ENCODE data around the gene DPF3.
"Not testable (repeated sequence)": the region's sequence is repeated elsewhere in the genome, so short reads cannot be mapped to it uniquely, and the experiment has no call there.

DPF3 gene

GRCh38 chr14:72878746-72879145 is 15.2 kb downstream of the DPF3 start:
- no peak for DNase-seq

GRCh38 chr14:72876710-72877063 is 17.2 kb downstream of the DPF3 start:
- no peak for DNase-seq

DNA sequence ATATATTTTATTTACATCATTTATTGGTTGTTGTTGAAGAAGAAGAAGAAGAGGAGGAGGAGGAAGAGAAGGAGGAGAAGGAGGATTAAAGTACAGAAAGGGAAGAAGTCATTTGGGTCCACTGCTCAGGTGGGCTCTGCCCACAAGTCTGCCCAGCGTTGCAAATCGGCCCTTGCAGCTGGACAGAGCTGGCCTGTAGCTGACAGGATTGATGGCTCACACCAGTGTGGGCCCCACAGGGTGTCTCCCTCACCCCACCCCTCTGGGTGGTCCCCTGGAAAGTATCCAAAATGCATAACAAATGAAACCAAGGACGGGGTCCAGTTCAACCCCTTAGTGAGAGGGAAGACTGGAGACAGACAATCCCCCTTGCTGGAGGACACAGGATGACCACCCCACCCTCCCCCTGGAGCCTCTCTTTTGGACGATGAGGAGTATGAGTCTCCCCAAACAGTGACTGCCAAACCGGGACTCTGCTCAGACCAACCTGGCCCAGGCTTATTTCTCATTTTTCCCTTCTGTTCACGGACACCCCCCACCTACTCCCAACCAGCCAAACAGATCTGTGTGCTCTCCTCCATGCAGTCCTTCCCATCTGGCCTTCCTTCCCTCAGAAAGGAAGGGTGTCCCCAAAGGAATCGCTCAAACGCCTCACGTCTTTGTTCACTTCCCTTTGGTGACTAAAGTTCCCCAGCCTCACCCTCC is 17.7 kb downstream of the DPF3 start:
- DNase-seq, result no peak

DNA sequence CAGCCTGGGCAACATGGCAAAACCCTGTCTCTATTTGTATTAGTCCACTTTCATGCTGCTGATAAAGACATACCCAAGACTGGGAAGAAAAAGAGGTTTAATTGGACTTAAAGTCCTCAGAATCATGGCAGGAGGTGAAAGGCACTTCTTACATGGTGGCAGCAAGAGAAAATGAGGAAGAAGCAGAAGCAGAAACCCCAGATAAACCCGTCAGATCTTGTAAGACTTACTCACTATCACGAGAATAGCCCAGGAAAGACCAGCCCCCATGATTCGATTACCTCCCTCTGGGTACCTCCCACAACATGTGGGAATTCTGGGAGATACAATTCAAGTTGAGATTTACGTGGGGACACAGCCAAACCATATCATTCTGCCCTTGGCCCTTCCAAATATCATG is 23.0 kb downstream of the DPF3 start:
- not testable (repeated sequence) for DNase-seq

GRCh38 chr14:72869407-72870329 is 24.2 kb downstream of the DPF3 start:
- DNase-seq, result no peak

GRCh38 chr14:72868500-72868899 is 25.4 kb downstream of the DPF3 start:
- no peak for DNase-seq

- no peak for DNase-seq
Observed at GRCh38 chr14:72864712-72865365, 29.1 kb downstream of the DPF3 start.

- no peak for DNase-seq
Observed at GRCh38 chr14:72863216-72864006, 30.5 kb downstream of the DPF3 start.

DNA sequence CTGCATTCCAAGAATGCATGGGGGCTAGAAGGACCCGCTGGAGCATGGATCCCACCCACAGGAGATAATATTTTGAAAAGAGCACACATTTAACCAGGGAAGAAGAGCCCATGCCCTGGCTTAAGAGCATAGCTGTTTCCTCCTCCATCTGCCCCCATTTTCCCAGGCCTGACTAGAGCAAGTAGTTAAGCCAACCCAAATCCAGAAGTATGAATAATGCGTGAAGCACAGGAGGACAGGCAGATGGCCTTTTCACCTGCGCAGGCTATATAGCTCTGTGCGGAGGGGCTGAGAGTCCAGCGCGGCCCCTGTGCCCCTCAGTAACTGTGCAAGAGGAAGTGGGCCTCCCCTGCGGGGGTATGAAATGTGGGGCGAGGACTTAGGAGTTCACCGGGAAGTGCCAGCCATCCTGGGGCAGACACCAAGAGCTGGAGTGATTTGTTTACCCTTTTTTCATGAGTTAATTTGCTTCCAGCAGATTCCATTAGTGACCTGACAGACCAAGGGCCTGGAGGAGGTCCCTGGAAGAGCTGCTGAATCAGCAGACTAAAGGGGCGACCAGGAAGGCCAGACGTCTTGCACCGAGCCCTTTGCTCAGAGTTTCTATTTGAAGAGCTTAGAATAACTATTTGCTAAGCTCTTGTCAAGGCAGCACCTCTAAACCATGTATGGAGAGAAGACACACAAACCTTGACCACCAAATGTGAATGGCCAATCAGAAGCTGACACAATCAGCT is 37.2 kb downstream of the DPF3 start:
- DNase-seq, result no peak

GRCh38 chr14:72855913-72856312 is 38.0 kb downstream of the DPF3 start:
- no peak for DNase-seq

GRCh38 chr14:72852194-72852593 is 41.7 kb downstream of the DPF3 start:
- DNase-seq, result no peak

GRCh38 chr14:72851635-72852034 is 42.3 kb downstream of the DPF3 start:
- no peak for DNase-seq

GRCh38 chr14:72850360-72850759 is 43.5 kb downstream of the DPF3 start:
- no peak for DNase-seq

DNA sequence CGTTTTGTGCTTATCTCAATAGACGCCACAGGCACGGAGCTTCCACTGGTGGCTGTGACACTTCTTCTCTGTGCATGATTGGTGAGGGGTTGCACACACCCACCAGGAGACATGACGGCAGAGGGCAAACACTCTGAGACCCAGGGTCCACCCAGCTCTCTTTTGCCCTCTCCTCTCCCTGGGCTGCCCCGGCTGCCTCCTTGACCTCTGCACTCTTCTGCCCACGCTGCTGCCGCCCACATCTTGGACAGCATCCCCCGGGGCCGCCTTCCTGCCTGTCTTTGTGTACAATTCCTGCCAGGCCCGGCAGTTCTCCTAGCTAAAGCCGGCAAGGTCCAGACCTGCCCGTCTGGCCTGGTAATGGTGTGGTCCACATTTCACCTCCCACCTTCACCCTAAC is 44.7 kb downstream of the DPF3 start:
- DNase-seq, result no peak

GRCh38 chr14:72847721-72848120 is 46.2 kb downstream of the DPF3 start:
- no peak for DNase-seq

- DNase-seq, result no peak
Observed at GRCh38 chr14:72845683-72846082, 48.2 kb downstream of the DPF3 start.

DNA sequence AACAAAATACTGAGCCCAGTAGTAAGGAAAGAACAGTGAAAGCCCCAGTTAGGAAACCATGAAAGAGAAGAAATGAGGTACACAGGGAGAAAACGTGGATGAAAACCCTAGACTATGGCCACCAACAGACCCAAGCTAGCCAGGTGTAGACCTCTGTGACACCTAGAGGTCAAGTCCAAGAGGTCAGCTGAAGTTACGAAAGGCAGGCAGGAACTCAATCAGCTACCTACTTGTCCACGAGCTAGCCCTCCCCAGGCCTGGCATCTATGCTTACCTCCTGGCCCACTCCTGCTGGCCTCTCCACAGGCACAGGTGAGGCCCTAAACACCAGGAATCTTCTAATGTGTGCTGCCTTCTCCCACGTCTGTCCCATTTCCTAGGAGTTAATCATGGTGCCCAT is 48.7 kb downstream of the DPF3 start:
- DNase-seq, result no peak

- DNase-seq, result no peak
Observed at GRCh38 chr14:72844524-72844923, 49.4 kb downstream of the DPF3 start.

- no peak for DNase-seq
Observed at GRCh38 chr14:72839753-72840607, 53.9 kb downstream of the DPF3 start.

DNA sequence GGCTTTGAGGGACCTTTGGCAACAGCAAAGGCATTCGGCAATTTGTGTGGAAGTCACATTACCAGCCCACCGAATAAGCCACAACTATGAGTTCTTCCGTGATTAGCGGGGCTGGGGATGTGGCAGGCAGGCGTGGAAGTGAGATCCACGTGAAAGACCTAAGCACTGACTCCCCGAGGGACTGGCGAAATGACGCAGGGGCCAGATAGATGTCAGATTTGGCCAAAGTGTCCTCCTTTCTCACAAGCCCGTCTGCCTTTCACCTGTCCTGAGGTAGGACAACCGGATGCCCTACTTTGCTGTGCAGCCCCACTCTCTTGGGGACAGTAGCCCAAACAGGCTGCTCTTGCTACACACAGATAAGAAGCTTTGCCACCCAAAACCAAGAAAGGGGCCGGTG is 54.5 kb downstream of the DPF3 start:
- DNase-seq, result no peak

DNA sequence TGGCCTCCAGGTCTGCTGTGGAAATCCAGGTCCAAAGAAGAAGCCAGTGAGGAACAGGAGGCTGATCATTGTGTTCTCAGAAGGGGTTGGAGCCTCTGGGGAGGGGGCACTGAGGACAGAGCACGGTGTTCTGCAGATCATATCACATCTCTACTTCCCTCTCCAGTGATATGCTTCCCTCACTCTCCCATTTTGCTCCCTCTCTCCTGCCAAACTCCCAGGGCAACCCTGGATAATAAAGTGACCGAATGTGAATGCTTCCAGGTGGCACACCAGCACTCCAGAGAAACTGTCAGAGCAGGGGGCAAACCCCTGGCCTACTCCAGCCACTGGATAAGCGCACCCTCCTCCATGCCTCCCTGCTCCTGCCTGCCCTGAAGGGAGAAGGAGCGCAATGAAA is 57.8 kb downstream of the DPF3 start:
- DNase-seq, result no peak

Measured in NCI-H446 (cell line).